Measurements from ENCODE around the gene TUBB6. TPM values are rescaled to one million over a fixed set of nuclear protein-coding genes. Genes with fewer than 3 reads are reported as not detected.

TUBB6 gene
- total and polyA plus RNA-seq, 10 of the 15 experiments (the other 5 are each of a cell fraction or from before 2014, with no cell fraction given), result 27.4 to 262 (median 82.5) TPM

DNA sequence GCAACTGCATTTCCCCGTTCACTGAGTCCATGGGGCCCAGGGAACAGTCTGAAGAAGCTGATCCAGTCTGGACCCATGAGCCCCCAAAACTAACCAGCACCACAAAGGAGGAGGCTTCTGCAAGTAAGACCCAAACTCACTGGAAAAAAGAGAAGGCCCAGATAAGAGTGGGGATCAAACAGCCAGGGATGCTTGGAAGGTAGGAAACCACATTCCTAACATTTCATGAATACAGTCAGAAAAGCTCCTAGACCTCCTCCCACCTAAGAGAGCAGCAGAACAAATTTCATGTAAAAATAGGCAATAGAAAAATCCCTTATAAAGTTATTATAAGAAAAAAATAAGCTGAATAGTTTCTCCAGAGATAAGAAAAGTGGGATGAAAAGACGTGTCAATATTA lies 30.3 kb downstream of the TUBB6 start:
- WGBS (ENCODE audit: insufficient coverage, insufficient replicate concordance, low lambda C conversion rate, missing lambda C conversion rate), result 100% methylated on average over 2 of the region's 2 CpGs
- no peak overlapping the region for H3K4me2 ChIP-seq (ENCODE audit: control insufficient read depth, insufficient read depth)
- ChIA-PET POLR2A (no interaction called here), CTCF (interaction anchor here (1.1 to 3.1 kb wide), 3 partner anchors 10 to 66 kb away, joined by 3 to 20 read pairs (median 4); partner anchors contain the start of gene AFG3L2), RAD21 (ENCODE audit: unreplicated experiment) (no interaction called here), SMC1A (ENCODE audit: uncharacterized antibody, unreplicated experiment) (no interaction called here)
- H3K79me2 ChIP-seq (ENCODE audit: control insufficient read depth, insufficient read depth, low read length), result no peaks in the 10 kb centered on the region
- no peaks in the 10 kb centered on the region for H3K4me1 ChIP-seq (ENCODE audit: control insufficient read depth, insufficient read depth, low read length)
- H3K27me3 ChIP-seq (replicated peaks in 1 of 2; ENCODE audit: control insufficient read depth in 2 of 2, insufficient read depth in 2 of 2, low read length in 1 of 2), result no peaks in the 10 kb centered on the region
- no peak for FAIRE-seq
- ATAC-seq, result no peak
- H3K27ac ChIP-seq (ENCODE audit: control insufficient read depth, insufficient read depth), result no peak overlapping the region
- H3K4me3 ChIP-seq, result no peak overlapping the region
- in situ Hi-C loops (cut with MboI), result no loop called here
- no peak overlapping the region for H3K9ac ChIP-seq (ENCODE audit: control insufficient read depth, insufficient read depth, low read length)
- intact Hi-C loops (cut with micrococcal nuclease; ENCODE audit: unreplicated experiment), result no loop called here
- H3K9me3 ChIP-seq (replicated peaks; ENCODE audit: control insufficient read depth, insufficient read depth, low read length), result no peaks in the 10 kb centered on the region
- no peaks in the 10 kb centered on the region for H4K20me1 ChIP-seq (ENCODE audit: control insufficient read depth, insufficient read depth)
- peaks cover 8 to 21% of the 10 kb centered on the region in 2 experiments; a peak in 3 of 4 replicates for H3K36me3 ChIP-seq (ENCODE audit: control insufficient read depth in 2 of 2, insufficient read depth in 2 of 2, low read length in 1 of 2)
- no peak overlapping the region for H2AFZ ChIP-seq (ENCODE audit: control insufficient read depth, low read depth, low read length)
- BruUV-seq (replicated peaks), result no TSS peak
- DNase-seq (ENCODE audit: low read depth, low spot score), result no peak
- TF ChIP-seq SUPT20H (IDR thresholded peaks at IDR 0.05; ENCODE audit: borderline replicate concordance, control insufficient read depth, low read depth, low read length) (no peak), ZNF384 (IDR thresholded peaks at IDR 0.05; ENCODE audit: borderline replicate concordance, low read depth, low read length) (no peak), SMAD1 (IDR thresholded peaks at IDR 0.05; ENCODE audit: low read depth, partially characterized antibody) (no peak), BCL11A (IDR thresholded peaks at IDR 0.05; ENCODE audit: low read depth, low read length) (no peak), CBX3 (IDR thresholded peaks at IDR 0.05; ENCODE audit: borderline replicate concordance, low read depth) (no peak), TAF1 (IDR thresholded peaks at IDR 0.05; ENCODE audit: borderline replicate concordance, low read depth, low read length) (no peak), MYC (IDR thresholded peaks at IDR 0.05; ENCODE audit: insufficient read depth, insufficient read length, insufficient replicate concordance, low read length, severe bottlenecking) (no peak), BHLHE40 (IDR thresholded peaks at IDR 0.05; ENCODE audit: borderline replicate concordance in 1 of 2, low read depth in 2 of 2, low read length in 1 of 2) (no peak), IRF5 (IDR thresholded peaks at IDR 0.05; ENCODE audit: borderline replicate concordance) (no peak), MXI1 (IDR thresholded peaks at IDR 0.05; ENCODE audit: low read depth, low read length) (no peak), NR2F1 (conservative IDR thresholded peaks at IDR 0.05) (no peak), BACH1 (IDR thresholded peaks at IDR 0.05; ENCODE audit: borderline replicate concordance) (no peak)
- TF ChIP-seq, protein P1, sequence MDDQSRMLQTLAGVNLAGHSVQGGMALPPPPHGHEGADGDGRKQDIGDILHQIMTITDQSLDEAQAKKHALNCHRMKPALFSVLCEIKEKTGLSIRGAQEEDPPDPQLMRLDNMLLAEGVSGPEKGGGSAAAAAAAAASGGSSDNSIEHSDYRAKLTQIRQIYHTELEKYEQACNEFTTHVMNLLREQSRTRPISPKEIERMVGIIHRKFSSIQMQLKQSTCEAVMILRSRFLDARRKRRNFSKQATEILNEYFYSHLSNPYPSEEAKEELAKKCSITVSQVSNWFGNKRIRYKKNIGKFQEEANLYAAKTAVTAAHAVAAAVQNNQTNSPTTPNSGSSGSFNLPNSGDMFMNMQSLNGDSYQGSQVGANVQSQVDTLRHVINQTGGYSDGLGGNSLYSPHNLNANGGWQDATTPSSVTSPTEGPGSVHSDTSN (IDR thresholded peaks at IDR 0.05; ENCODE audit: insufficient replicate concordance, low read depth, low read length), result no peak
